Neural progenitor cell (in vitro differentiated cells): ENCODE results near the gene TRMT44. TPM values are rescaled to one million over a fixed set of nuclear protein-coding genes. Genes with fewer than 3 reads are reported as not detected.

ENCODE experiments used
- DNase-seq: peaks from one replicate; pipeline ENCODE4 v3.0.0-alpha.2; 2016; ENCODE audit warnings: low spot score
- H2AFZ ChIP-seq: fragments of 200-600 bp; sonication (generic); replicated peaks from 2 replicates; pipeline ENCODE4 v1.6.1; 2016; ENCODE audit warnings: antibody characterized with exemption
- H3F3A ChIP-seq: fragments of 200-600 bp; sonication (generic); 2 replicates; pipeline ENCODE4 v1.6.1; 2016; ENCODE audit warnings: antibody characterized with exemption, low read depth
- H3K27ac ChIP-seq: fragments of 200-600 bp; sonication (generic); 2 replicates; pipeline ENCODE4 v1.5.1; 2016; ENCODE audit warnings: mild to moderate bottlenecking
- H3K27me3 ChIP-seq: fragments of 200-600 bp; sonication (generic); 2 replicates; pipeline ENCODE4 v1.6.1; 2016; ENCODE audit warnings: mild to moderate bottlenecking, moderate library complexity
- H3K36me3 ChIP-seq: fragments of 200-600 bp; sonication (generic); 2 replicates; pipeline ENCODE4 v1.5.1; 2016
- H3K4me1 ChIP-seq: fragments of 200-600 bp; sonication (generic); 2 replicates; pipeline ENCODE4 v1.6.1; 2016; ENCODE audit warnings: mixed run types
- H3K4me2 ChIP-seq: fragments of 200-600 bp; sonication (generic); 2 replicates; pipeline ENCODE4 v1.6.1; 2016
- H3K4me3 ChIP-seq: fragments of 200-600 bp; sonication (generic); 2 replicates; pipeline ENCODE4 v1.5.1; 2016
- H3K79me2 ChIP-seq: fragments of 200-600 bp; sonication (generic); 2 replicates; pipeline ENCODE4 v1.6.1; 2016; ENCODE audit warnings: low read depth
- H3K9ac ChIP-seq: fragments of 200-600 bp; sonication (generic); 2 replicates; pipeline ENCODE4 v1.6.1; 2016
- H3K9me3 ChIP-seq: fragments of 200-600 bp; sonication (generic); 2 replicates; pipeline ENCODE4 v1.5.1; 2016; ENCODE audit warnings: low read depth
- H4K20me1 ChIP-seq: fragments of 200-600 bp; sonication (generic); 2 replicates; pipeline ENCODE4 v1.6.1; 2016; ENCODE audit warnings: low read depth
- H3K27ac Mint-ChIP-seq: 3 replicates; pipeline ENCODE4 v1.8.0; 2021; ENCODE audit warnings: mixed read lengths
- H3K27me3 Mint-ChIP-seq: 2 replicates; pipeline ENCODE4 v1.8.0; 2022; ENCODE audit warnings: low read depth, mild to moderate bottlenecking, inconsistent platforms, moderate library complexity, mixed read lengths; ENCODE audit not compliant: insufficient read depth
- H3K36me3 Mint-ChIP-seq: 3 replicates; pipeline ENCODE4 v1.8.0; 2021; ENCODE audit warnings: mixed read lengths
- H3K4me1 Mint-ChIP-seq: 3 replicates; pipeline ENCODE4 v1.8.0; 2021; ENCODE audit warnings: mixed read lengths
- H3K4me3 Mint-ChIP-seq: 3 replicates; pipeline ENCODE4 v1.8.0; 2021; ENCODE audit warnings: mild to moderate bottlenecking, moderate library complexity, mixed read lengths
- H3K9me3 Mint-ChIP-seq: 3 replicates; pipeline ENCODE4 v1.8.0; 2020; ENCODE audit warnings: mixed read lengths
- EZH2 ChIP-seq: fragments of 200-600 bp; sonication (generic); IDR thresholded peaks from 2 replicates; pipeline ENCODE4 v1.6.1; 2017; ENCODE audit warnings: antibody characterized with exemption, mild to moderate bottlenecking, moderate library complexity
- EZH2phosphoT487 ChIP-seq: fragments of 200-600 bp; sonication (generic); IDR thresholded peaks from 2 replicates; pipeline ENCODE4 v1.6.1; 2017; ENCODE audit warnings: antibody characterized with exemption
- total RNA-seq: library from RNA; depleted of rRNA; stranded (reverse); fragments of >200 nt; gene quantifications from 2 replicates; pipeline ENCODE4 v1.2.3, GENCODE V29; 2015; ENCODE audit warnings: low replicate concordance
- TF ChIP-seq, protein P1 (sequence below): fragments of 200-600 bp; sonication (generic); IDR thresholded peaks from 2 replicates; pipeline ENCODE4 v1.5.1; 2017; ENCODE audit warnings: antibody characterized with exemption, mild to moderate bottlenecking

The TRMT44 gene
- total RNA-seq, 1 donor from 2014 or later = 19.9 TPM

DNA sequence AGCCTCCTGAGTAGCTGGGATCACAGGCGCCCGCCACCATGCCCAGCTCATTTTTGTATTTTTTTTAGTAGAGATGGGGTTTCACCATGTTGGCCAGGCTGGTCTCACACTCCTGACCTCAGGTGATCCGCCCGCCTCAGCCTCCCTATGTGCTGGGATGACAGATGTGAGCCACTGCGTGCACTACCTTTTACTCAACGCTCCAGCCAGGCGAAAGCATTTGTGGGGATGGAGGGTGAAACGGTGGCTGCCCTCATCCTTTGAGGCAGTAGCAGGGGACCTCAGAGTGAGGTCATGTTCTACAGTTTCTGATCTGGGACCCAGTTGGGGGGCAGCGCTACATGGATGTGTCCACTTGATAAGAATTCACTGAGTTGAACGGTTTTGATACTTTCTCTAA is 73.8 kb downstream of the TRMT44 start:
- Histone ChIP-seq H3K4me2 (no peak overlapping the region), H3K9me3 (no peaks in the 10 kb centered on the region), H3F3A (no peaks in the 10 kb centered on the region), H3K27me3 (no peaks in the 10 kb centered on the region), H3K27ac (no peak overlapping the region), H4K20me1 (no peaks in the 10 kb centered on the region), H2AFZ (no peak overlapping the region), H3K4me1 (no peaks in the 10 kb centered on the region), H3K36me3 (no peaks in the 10 kb centered on the region), H3K79me2 (no peaks in the 10 kb centered on the region), H3K9ac (no peak overlapping the region), H3K4me3 (no peak overlapping the region)
- Mint-ChIP-seq H3K9me3 (peaks cover 10% of the 10 kb centered on the region), H3K27ac (no peak overlapping the region), H3K4me3 (no peak overlapping the region), H3K27me3 (peaks cover 4% of the 10 kb centered on the region), H3K36me3 (no peaks in the 10 kb centered on the region), H3K4me1 (no peaks in the 10 kb centered on the region)
- no peak for DNase-seq
- TF ChIP-seq, protein P1, sequence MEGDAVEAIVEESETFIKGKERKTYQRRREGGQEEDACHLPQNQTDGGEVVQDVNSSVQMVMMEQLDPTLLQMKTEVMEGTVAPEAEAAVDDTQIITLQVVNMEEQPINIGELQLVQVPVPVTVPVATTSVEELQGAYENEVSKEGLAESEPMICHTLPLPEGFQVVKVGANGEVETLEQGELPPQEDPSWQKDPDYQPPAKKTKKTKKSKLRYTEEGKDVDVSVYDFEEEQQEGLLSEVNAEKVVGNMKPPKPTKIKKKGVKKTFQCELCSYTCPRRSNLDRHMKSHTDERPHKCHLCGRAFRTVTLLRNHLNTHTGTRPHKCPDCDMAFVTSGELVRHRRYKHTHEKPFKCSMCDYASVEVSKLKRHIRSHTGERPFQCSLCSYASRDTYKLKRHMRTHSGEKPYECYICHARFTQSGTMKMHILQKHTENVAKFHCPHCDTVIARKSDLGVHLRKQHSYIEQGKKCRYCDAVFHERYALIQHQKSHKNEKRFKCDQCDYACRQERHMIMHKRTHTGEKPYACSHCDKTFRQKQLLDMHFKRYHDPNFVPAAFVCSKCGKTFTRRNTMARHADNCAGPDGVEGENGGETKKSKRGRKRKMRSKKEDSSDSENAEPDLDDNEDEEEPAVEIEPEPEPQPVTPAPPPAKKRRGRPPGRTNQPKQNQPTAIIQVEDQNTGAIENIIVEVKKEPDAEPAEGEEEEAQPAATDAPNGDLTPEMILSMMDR = no peak
- no peak for TF ChIP-seq EZH2phosphoT487
- no peak for TF ChIP-seq EZH2

DNA sequence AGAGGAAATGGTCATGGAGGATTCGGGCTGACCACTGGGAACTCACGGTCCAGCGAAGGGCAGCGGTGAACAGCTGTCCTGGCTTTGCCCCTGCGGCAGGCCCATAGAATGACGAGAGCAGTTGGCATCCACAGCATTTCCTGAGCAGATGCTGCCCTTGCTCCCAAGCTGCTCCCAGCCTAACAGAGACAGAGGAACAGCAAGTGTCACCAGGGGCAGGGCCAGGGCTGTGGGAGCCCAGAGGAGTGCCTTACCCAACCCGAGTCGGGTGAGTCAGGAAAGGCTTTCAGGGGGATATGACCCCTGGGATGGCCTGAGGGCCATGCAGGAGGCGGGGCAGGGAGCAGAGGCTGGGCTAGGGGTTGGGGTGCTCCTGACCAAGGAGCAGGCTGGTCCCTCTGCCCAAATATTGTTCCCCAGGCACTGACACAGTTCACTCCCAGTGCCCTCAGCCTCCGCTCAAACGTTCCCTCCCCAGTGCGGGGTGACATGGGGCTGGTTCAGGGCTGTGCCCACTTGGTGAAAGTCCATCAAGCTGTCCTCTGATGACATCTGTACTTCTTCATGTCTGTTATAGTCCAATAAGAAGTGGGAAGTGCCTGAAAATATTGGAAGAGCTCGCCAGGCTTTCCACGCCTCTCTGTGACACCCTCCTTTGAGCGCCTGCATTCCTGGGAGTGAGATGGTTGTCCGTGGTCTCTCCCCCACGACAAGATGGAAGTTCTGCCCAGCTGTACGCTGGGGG is 74.9 kb downstream of the TRMT44 start:
- TF ChIP-seq, protein P1 = no peak
- TF ChIP-seq EZH2 (no peak), EZH2phosphoT487 (no peak)
- Mint-ChIP-seq H3K4me1 (no peaks in the 10 kb centered on the region), H3K9me3 (peaks cover 13% of the 10 kb centered on the region), H3K27me3 (peaks cover 4% of the 10 kb centered on the region), H3K4me3 (no peak overlapping the region), H3K36me3 (no peaks in the 10 kb centered on the region), H3K27ac (no peak overlapping the region)
- no peaks in the 10 kb centered on the region for H3K79me2 ChIP-seq
- no peak overlapping the region for H3K4me3 ChIP-seq
- no peak for DNase-seq
- no peaks in the 10 kb centered on the region for H3K27me3 ChIP-seq
- no peak overlapping the region for H2AFZ ChIP-seq
- no peaks in the 10 kb centered on the region for H3K4me1 ChIP-seq
- H3K27ac ChIP-seq = no peak overlapping the region
- H3K4me2 ChIP-seq = no peak overlapping the region
- no peaks in the 10 kb centered on the region for H4K20me1 ChIP-seq
- no peaks in the 10 kb centered on the region for H3F3A ChIP-seq
- H3K9me3 ChIP-seq = no peaks in the 10 kb centered on the region
- no peak overlapping the region for H3K9ac ChIP-seq
- H3K36me3 ChIP-seq = no peaks in the 10 kb centered on the region

DNA sequence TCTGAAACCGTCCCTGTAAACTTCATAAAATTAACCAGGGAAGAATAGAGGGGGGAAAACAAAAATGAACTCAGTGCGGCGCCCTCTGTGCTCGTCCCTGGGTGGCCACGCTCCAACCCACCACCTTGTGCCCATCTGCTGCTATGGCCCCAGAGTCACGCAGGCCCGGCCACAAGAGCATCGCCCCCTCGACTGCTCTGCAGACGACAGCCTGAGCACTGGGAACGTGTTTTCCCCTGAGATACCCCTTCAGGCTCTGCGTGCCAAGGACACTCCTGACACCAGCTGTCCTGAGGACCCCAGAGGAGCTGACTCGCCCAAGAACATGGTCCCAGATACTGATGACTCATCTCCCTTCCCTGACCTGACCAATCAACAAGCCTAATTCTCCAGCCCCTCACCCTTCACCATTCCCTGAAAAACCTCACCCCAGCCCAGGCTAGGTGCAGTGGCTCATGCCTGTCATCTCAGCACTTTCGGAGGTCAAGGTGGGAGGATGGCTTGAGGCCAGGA is 75.5 kb downstream of the TRMT44 start:
- TF ChIP-seq EZH2 (no peak), EZH2phosphoT487 (no peak)
- peaks cover 16% of the 10 kb centered on the region for H3K9me3 Mint-ChIP-seq
- Histone ChIP-seq H3K27me3 (no peaks in the 10 kb centered on the region), H3K4me3 (no peak overlapping the region), H3K9me3 (no peaks in the 10 kb centered on the region), H3K4me1 (no peaks in the 10 kb centered on the region), H4K20me1 (no peaks in the 10 kb centered on the region), H3K36me3 (no peaks in the 10 kb centered on the region), H2AFZ (no peak overlapping the region), H3K4me2 (no peak overlapping the region), H3K27ac (no peak overlapping the region), H3F3A (no peaks in the 10 kb centered on the region), H3K79me2 (no peaks in the 10 kb centered on the region), H3K9ac (no peak overlapping the region)
- H3K4me3 Mint-ChIP-seq = no peak overlapping the region
- no peaks in the 10 kb centered on the region for H3K4me1 Mint-ChIP-seq
- peak overlapping the region; percentile 57 for H3K27ac Mint-ChIP-seq
- peaks cover 4% of the 10 kb centered on the region for H3K27me3 Mint-ChIP-seq
- no peaks in the 10 kb centered on the region for H3K36me3 Mint-ChIP-seq
- DNase-seq = no peak

DNA sequence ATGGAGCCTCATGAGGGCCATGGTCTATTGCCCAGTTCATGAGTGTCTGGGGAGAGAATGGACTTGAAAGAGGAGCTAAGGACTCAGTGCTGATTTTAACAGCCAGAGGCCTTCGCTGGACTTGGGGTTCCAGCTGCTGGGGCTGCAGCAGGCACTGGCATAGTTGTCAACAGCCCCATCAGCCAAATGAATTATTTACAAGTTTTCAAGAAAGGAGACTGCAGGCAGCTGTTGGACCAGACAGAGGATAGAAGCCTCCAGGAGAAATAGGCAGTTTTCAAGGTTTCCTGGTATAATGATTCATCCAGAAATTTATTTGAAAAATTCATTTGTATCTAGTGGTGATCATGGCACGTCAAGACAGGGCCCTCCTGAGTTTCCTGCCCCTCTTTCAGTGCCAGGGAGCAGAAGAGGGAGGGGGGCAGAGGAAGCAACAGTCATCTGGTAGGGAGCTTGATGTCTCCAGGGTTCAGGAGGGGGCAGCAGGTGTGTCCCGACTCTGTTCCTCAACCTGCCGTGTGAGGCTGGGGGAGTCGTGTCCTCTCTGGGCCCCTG is 76.5 kb downstream of the TRMT44 start:
- no peak overlapping the region for H3K4me3 Mint-ChIP-seq
- peaks cover 4% of the 10 kb centered on the region for H3K27me3 Mint-ChIP-seq
- no peak overlapping the region for H3K27ac Mint-ChIP-seq
- no peaks in the 10 kb centered on the region for H3K4me1 Mint-ChIP-seq
- no peak overlapping the region for H3K27ac ChIP-seq
- H3K4me2 ChIP-seq = no peak overlapping the region
- H3K79me2 ChIP-seq = no peaks in the 10 kb centered on the region
- H3K4me3 ChIP-seq = no peak overlapping the region
- no peaks in the 10 kb centered on the region for H3K9me3 ChIP-seq
- H3K36me3 ChIP-seq = no peaks in the 10 kb centered on the region
- H4K20me1 ChIP-seq = no peaks in the 10 kb centered on the region
- H3K4me1 ChIP-seq = no peaks in the 10 kb centered on the region
- H2AFZ ChIP-seq = no peak overlapping the region
- H3K36me3 Mint-ChIP-seq = no peaks in the 10 kb centered on the region
- no peak for TF ChIP-seq EZH2
- TF ChIP-seq, protein P1 = no peak
- H3K27me3 ChIP-seq = no peaks in the 10 kb centered on the region
- no peak overlapping the region for H3K9ac ChIP-seq
- DNase-seq = no peak
- H3F3A ChIP-seq = no peaks in the 10 kb centered on the region
- H3K9me3 Mint-ChIP-seq = peaks cover 16% of the 10 kb centered on the region
